ENCODE data around the gene PAIP2B. TPM values are rescaled to one million over a fixed set of nuclear protein-coding genes. Genes with fewer than 3 reads are reported as not detected.

The PAIP2B gene
- total RNA-seq, 1 donor from 2014 or later = 17.1 TPM

DNA sequence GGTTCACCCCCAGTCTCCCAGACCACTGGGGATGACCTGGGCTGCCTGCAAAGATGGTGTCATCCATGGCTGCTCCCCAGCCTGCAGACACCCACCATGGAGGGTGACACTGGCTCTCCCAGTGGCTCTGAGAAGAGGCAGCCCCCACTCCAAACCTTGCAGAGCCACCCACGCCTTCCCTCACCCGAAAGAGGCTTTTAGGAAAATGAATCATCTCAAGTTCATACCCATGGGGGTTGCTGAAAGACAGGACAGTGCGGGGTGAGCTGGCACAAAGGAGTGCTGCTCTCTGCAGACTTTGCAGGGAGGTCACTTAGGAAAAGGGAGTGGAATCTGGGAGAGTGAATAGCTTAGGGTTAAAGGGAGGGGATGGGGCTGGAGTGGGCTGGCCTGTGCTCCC, 60.1 kb downstream of the PAIP2B start:
- DNase-seq (ENCODE audit: low spot score) = no peak
- H3K4me1 Mint-ChIP-seq = peaks cover 11% of the 10 kb centered on the region
- Histone ChIP-seq H4K20me1 (ENCODE audit: low read depth) (no peaks in the 10 kb centered on the region), H3K4me3 (no peak overlapping the region), H3K9ac (no peak overlapping the region), H3K79me2 (ENCODE audit: low read depth) (no peaks in the 10 kb centered on the region), H3K27me3 (no peaks in the 10 kb centered on the region), H3K4me1 (peaks cover 9% of the 10 kb centered on the region), H3K27ac (no peak overlapping the region), H3F3A (ENCODE audit: low read depth) (no peaks in the 10 kb centered on the region), H3K36me3 (no peaks in the 10 kb centered on the region), H3K9me3 (ENCODE audit: low read depth) (no peaks in the 10 kb centered on the region), H2AFZ (replicated peaks) (no peak overlapping the region), H3K4me2 (no peak overlapping the region)
- H3K27me3 Mint-ChIP-seq (ENCODE audit: insufficient read depth, low read depth) = no peaks in the 10 kb centered on the region
- TF ChIP-seq EZH2phosphoT487 (IDR thresholded peaks at IDR 0.05) = no peak
- TF ChIP-seq EZH2 (IDR thresholded peaks at IDR 0.05) = no peak
- TF ChIP-seq CTCF (IDR thresholded peaks at IDR 0.05) = no peak
- H3K9me3 Mint-ChIP-seq = no peaks in the 10 kb centered on the region
- no peak overlapping the region for H3K4me3 Mint-ChIP-seq
- H3K36me3 Mint-ChIP-seq = no peaks in the 10 kb centered on the region
- H3K27ac Mint-ChIP-seq = no peak overlapping the region

GRCh38 chr2:71157124-71157793, 69.6 kb downstream of the PAIP2B start:
- H3K4me3 ChIP-seq = no peak overlapping the region
- H3K27me3 ChIP-seq = no peaks in the 10 kb centered on the region
- TF ChIP-seq EZH2phosphoT487 (IDR thresholded peaks at IDR 0.05) (no peak), CTCF (IDR thresholded peaks at IDR 0.05) (peak; percentile 81), EZH2 (IDR thresholded peaks at IDR 0.05) (no peak)
- no peaks in the 10 kb centered on the region for H3K79me2 ChIP-seq (ENCODE audit: low read depth)
- H3K27me3 Mint-ChIP-seq (ENCODE audit: insufficient read depth, low read depth) = peaks cover 17% of the 10 kb centered on the region
- H3K4me3 Mint-ChIP-seq = peak overlapping the region; percentile 73
- H3K9me3 ChIP-seq (ENCODE audit: low read depth) = no peaks in the 10 kb centered on the region
- no peak overlapping the region for H3K9ac ChIP-seq
- H3K36me3 ChIP-seq = no peaks in the 10 kb centered on the region
- no peak overlapping the region for H2AFZ ChIP-seq (replicated peaks)
- peak; percentile 90 for DNase-seq (ENCODE audit: low spot score)
- H3K27ac Mint-ChIP-seq = no peak overlapping the region
- no peaks in the 10 kb centered on the region for H3K36me3 Mint-ChIP-seq
- peaks cover 12% of the 10 kb centered on the region for H3K4me1 Mint-ChIP-seq
- H4K20me1 ChIP-seq (ENCODE audit: low read depth) = no peaks in the 10 kb centered on the region
- no peaks in the 10 kb centered on the region for H3F3A ChIP-seq (ENCODE audit: low read depth)
- peak overlapping the region; percentile 54 for H3K4me2 ChIP-seq
- H3K27ac ChIP-seq = no peak overlapping the region
- H3K4me1 ChIP-seq = peaks cover 8% of the 10 kb centered on the region
- no peaks in the 10 kb centered on the region for H3K9me3 Mint-ChIP-seq

GRCh38 chr2:71156573-71156972, 70.3 kb downstream of the PAIP2B start:
- TF ChIP-seq EZH2 (IDR thresholded peaks at IDR 0.05) (no peak), CTCF (IDR thresholded peaks at IDR 0.05) (no peak), EZH2phosphoT487 (IDR thresholded peaks at IDR 0.05) (no peak)
- no peaks in the 10 kb centered on the region for H3K36me3 Mint-ChIP-seq
- no peak overlapping the region for H3K9ac ChIP-seq
- no peaks in the 10 kb centered on the region for H3K9me3 Mint-ChIP-seq
- no peak overlapping the region for H3K27ac ChIP-seq
- H3K4me1 ChIP-seq = peaks cover 8% of the 10 kb centered on the region
- H3K79me2 ChIP-seq (ENCODE audit: low read depth) = no peaks in the 10 kb centered on the region
- no peaks in the 10 kb centered on the region for H3K36me3 ChIP-seq
- H3K27me3 Mint-ChIP-seq (ENCODE audit: insufficient read depth, low read depth) = peaks cover 17% of the 10 kb centered on the region
- H4K20me1 ChIP-seq (ENCODE audit: low read depth) = no peaks in the 10 kb centered on the region
- no peaks in the 10 kb centered on the region for H3K27me3 ChIP-seq
- peaks cover 9% of the 10 kb centered on the region for H3K4me1 Mint-ChIP-seq
- no peak overlapping the region for H3K4me3 Mint-ChIP-seq
- no peak overlapping the region for H3K4me3 ChIP-seq
- H3K9me3 ChIP-seq (ENCODE audit: low read depth) = no peaks in the 10 kb centered on the region
- no peak overlapping the region for H3K27ac Mint-ChIP-seq
- no peak overlapping the region for H3K4me2 ChIP-seq
- DNase-seq (ENCODE audit: low spot score) = no peak
- H3F3A ChIP-seq (ENCODE audit: low read depth) = no peaks in the 10 kb centered on the region
- no peak overlapping the region for H2AFZ ChIP-seq (replicated peaks)
